Uterus (tissue), 2 donors: ENCODE results near the gene MESP1.

Experiments used
- POLR2A ChIP-seq, 2 donors: fragments of 450-650 bp; IDR thresholded peaks; one replicate each; pipeline ENCODE4 v1.6.1; 2016; ENCODE audit warnings: antibody characterized with exemption in 2 of 2, mild to moderate bottlenecking in 1 of 2, moderate library complexity in 1 of 2
- TF ChIP-seq, protein P1 (sequence below), 4 experiments: fragments of 200-600 bp in 2 of 4; fragments of 450-650 bp in 2 of 4; sonication (generic) in 2 of 4; IDR thresholded peaks; one replicate each; pipeline ENCODE4 v1.5.1; 2016 to 2019; ENCODE audit warnings: antibody characterized with exemption in 4 of 4, mild to moderate bottlenecking in 2 of 4, moderate library complexity in 1 of 4

GRCh38 chr15:89754361-89755154, 3.5 kb upstream of the MESP1 start:
- TF ChIP-seq POLR2A (IDR thresholded peaks at IDR 0.05), result no peak
- TF ChIP-seq, protein P1, sequence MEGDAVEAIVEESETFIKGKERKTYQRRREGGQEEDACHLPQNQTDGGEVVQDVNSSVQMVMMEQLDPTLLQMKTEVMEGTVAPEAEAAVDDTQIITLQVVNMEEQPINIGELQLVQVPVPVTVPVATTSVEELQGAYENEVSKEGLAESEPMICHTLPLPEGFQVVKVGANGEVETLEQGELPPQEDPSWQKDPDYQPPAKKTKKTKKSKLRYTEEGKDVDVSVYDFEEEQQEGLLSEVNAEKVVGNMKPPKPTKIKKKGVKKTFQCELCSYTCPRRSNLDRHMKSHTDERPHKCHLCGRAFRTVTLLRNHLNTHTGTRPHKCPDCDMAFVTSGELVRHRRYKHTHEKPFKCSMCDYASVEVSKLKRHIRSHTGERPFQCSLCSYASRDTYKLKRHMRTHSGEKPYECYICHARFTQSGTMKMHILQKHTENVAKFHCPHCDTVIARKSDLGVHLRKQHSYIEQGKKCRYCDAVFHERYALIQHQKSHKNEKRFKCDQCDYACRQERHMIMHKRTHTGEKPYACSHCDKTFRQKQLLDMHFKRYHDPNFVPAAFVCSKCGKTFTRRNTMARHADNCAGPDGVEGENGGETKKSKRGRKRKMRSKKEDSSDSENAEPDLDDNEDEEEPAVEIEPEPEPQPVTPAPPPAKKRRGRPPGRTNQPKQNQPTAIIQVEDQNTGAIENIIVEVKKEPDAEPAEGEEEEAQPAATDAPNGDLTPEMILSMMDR (IDR thresholded peaks at IDR 0.05), result no peak
